Superior temporal gyrus (tissue), 1 donor: Measurements from ENCODE around the gene RPL27A.
A peak's percentile ranks its signal among the peaks of the same experiment; 100 is the strongest.

Source experiments
- DNase-seq: peaks from one replicate; pipeline ENCODE4 v3.0.0-alpha.2; 2016; ENCODE audit errors: extremely low spot score

The RPL27A gene

DNA sequence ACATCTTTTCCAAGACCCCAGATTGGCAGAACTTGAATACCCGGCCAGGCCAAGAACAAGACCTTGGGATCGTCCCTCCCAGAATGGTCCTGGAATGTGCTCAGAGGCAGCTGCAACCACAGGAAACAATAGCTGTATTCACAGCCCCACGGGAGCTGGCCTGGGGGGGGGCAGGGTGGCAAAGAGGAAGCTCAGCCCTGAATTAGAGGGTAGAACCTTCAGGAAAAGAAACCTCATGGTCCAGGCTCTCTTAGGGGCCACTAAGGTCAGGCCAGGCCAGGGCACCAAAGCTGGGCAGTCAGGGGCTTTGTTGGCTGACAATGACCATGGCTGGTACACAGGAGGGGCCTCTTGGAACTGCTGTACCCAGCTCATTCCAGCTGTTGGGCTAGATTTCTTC is 17.3 kb downstream of the RPL27A start:
- DNase-seq = peak; percentile 78

DNA sequence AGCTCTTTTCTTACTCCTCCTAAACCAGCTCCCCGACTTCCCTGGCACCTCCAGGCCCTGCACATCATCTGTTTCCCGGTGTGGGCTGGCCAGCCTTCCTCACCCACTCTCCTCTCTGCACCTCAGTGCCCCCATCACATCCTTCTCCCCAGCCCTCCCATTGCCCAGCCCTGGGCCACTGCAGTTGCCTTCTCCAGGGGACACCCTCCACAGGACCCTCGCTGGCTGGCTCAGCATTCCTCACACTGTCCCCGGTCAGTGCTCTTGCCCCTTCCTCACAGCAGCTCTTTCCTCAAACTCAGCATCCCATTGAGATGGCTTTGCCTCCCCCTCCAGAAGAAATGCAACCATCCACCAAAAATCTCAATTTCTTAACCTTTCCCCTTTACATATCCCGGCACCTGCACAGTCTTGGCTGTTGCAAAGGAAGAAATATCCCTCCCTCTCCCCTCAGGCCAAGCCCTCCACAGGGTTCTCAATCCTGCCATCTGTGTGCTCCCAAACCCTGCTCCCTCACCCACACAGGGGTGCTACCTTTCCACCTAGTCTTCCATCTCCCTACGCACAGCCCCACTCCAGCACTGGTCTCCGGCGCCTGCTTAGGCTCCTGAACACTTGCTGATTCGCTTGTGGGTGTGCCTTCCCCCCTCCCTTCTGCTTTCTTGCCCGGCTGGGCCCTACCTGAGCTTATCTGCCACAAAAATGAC is 19.5 kb downstream of the RPL27A start:
- no peak for DNase-seq

DNA sequence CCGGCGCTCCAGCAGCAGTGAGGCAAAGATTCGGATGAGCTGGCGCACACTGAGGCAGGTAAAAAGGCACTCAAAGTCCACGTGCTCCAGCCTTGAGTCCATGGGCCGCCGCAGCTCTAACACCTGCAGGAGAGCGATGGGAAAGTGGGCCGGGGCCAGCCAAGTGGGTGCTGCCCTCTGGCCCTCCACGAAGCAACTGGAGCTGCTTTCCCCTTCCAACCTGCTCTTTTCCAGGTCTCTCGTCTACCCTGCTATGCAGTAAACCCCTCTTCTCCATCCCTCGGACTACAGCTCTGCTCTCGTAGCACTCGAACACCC is 20.0 kb downstream of the RPL27A start:
- no peak for DNase-seq

DNA sequence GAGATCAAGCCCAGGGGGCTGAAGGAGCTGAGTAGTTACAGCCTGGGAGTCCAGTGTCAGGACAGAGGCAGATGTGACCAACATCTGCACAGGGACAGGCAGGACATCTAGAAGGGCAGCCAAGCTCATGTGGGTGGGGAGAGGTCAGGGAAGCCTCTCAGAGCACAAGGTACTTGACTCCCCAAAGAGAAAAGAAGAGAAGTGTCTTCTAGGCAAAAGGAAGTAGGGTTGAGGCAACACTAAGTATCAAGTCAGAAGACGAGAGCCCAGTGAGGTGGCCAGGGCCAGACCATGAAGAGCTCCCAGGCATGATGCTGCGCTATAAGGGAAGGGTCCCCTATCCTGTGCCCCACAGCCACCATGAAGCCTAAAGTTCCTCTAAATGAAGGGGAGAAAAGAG is 21.5 kb downstream of the RPL27A start:
- DNase-seq = no peak

GRCh38 chr11:8705146-8705545 is 22.6 kb downstream of the RPL27A start:
- DNase-seq = no peak

GRCh38 chr11:8706673-8707432 is 24.3 kb downstream of the RPL27A start:
- no peak for DNase-seq

DNA sequence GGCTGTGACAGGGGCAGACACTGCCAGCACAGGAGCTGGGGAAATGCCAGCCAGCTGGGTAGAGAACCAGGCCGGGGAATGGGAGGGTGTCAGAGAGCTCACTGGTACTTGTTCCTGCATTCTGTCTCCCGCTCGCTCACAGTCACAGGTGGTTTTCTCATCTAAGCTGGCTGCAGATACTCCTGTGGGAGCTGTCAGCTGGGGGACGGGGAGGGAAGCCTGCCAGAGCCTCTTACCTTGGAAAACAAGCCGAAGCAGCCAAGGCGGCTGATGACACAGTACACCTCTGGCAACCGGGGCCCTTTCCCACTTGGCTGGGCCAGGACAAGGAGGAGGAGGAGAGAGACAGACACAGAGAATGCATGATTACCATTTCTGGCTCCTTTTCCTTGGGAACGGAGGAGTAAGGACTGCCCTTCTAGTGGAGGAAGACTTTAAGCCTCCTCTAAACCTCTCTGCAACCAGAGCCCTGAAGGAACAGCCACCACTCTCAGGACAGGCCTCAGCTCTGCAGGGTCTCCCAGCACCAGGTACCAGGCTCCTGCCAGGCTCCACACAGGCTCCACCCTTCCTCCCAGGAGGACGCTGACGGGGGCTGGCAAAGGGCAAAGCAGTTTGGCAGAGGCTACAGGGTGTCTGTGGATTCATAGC is 25.1 kb downstream of the RPL27A start:
- peak; percentile 15 for DNase-seq

GRCh38 chr11:8709002-8709672 is 26.5 kb downstream of the RPL27A start:
- peak; percentile 22 for DNase-seq

- no peak for DNase-seq
Measured at GRCh38 chr11:8709777-8710176, 27.2 kb downstream of the RPL27A start.

DNA sequence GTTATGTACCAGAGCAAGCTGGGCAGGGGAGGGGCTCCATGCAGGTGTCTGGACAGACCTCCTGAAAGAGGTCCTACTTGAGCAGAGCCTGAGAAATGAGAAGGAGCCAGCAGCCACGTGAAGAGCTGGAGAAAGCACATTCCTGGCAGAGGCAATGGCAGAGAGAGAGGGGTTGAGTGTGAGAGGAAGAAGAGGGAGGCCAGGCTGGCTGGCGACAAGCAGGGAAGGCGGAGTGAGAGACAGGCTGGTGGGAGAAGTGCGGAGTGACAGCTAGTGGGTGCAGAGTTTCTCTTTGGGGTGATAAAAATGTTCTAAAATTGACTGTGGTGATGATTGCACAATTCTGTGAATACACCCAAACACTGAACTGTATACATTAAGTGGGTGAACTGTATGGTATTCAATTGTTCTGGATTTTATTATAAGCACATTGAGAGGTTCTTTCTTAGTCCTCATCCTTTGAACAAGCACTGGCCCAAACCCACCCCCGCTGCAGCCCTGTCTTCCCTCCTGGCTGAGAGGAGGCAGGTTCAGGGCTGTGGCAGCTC is 29.4 kb downstream of the RPL27A start:
- no peak for DNase-seq

DNA sequence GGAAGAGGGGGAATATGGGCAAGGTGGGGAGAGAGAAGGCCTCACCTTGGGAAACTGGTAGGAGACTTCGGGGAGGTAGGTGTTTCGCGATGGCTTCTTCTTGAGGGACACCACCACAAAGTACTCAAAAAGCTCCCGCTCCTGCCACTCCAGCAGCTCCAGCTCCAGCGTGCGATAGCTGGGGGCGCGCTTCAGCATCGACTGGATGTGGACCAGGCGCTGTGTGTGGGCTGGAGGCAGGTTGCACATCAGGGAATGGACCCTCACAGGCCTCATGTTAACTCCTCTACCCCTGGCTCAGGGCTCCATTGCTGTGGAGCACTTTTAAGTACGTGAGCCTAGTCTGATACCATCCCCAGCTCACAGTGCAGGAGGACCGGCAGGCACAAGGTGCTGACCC is 29.9 kb downstream of the RPL27A start:
- no peak for DNase-seq

- no peak for DNase-seq
Measured at GRCh38 chr11:8713760-8714454, 31.3 kb downstream of the RPL27A start.

- DNase-seq = no peak
Measured at GRCh38 chr11:8714622-8715225, 32.1 kb downstream of the RPL27A start.

GRCh38 chr11:8715501-8715900 is 32.9 kb downstream of the RPL27A start:
- DNase-seq = no peak

- no peak for DNase-seq
Measured at GRCh38 chr11:8717544-8717875, 34.9 kb downstream of the RPL27A start.

- DNase-seq = peak; percentile 27
Measured at GRCh38 chr11:8717876-8718753, 35.5 kb downstream of the RPL27A start.

- peak; percentile 52 for DNase-seq
Measured at GRCh38 chr11:8719211-8719649, 36.6 kb downstream of the RPL27A start.

GRCh38 chr11:8719721-8720120 is 37.1 kb downstream of the RPL27A start:
- no peak for DNase-seq

DNA sequence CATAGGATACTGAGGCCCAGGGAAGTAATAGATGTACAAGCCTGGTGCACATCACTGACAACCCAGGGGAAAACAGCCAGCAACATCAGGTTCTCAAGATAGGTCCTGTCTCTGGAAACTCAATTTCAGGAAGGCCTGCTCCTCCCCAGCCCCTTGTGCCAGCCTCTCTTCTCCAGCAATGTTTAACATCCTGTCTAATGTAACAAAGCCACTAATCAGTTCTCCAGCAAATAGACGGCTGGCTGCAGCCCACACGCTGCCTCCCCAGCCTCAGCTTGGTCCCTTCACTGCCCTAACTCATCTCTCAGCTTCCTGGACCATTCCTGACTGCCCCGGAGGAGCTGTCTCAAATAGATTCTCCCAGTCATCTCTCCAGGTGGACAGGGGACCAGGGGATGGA is 37.8 kb downstream of the RPL27A start:
- no peak for DNase-seq
